NCI-H748 treated with DMSO at 0.1 percent for 48 hours (cell line): ENCODE data around the gene CCSAP.
A peak's percentile ranks its signal among the peaks of the same experiment; 100 is the strongest.
"Not testable (repeated sequence)": the region's sequence is repeated elsewhere in the genome, so short reads cannot be mapped to it uniquely, and the experiment has no call there.

Experiments
- DNase-seq: peaks from one replicate; lab custom pipeline; 2025; lab: John Stamatoyannopoulos, UW

CCSAP gene

GRCh38 chr1:229364207-229365065 lies 21.6 kb upstream of the CCSAP start:
- no peak for DNase-seq

GRCh38 chr1:229363723-229364122 lies 20.9 kb upstream of the CCSAP start:
- no peak for DNase-seq

- DNase-seq = no peak
These were observed 17.6 kb upstream of the CCSAP start for GRCh38 chr1:229360420-229360819.

- no peak for DNase-seq
These were observed 12.8 kb upstream of the CCSAP start for GRCh38 chr1:229355661-229356060.

- DNase-seq = no peak
These were observed 11.4 kb upstream of the CCSAP start for GRCh38 chr1:229354226-229354625.

- no peak for DNase-seq
These were observed 10.1 kb upstream of the CCSAP start for GRCh38 chr1:229352975-229353374.

DNA sequence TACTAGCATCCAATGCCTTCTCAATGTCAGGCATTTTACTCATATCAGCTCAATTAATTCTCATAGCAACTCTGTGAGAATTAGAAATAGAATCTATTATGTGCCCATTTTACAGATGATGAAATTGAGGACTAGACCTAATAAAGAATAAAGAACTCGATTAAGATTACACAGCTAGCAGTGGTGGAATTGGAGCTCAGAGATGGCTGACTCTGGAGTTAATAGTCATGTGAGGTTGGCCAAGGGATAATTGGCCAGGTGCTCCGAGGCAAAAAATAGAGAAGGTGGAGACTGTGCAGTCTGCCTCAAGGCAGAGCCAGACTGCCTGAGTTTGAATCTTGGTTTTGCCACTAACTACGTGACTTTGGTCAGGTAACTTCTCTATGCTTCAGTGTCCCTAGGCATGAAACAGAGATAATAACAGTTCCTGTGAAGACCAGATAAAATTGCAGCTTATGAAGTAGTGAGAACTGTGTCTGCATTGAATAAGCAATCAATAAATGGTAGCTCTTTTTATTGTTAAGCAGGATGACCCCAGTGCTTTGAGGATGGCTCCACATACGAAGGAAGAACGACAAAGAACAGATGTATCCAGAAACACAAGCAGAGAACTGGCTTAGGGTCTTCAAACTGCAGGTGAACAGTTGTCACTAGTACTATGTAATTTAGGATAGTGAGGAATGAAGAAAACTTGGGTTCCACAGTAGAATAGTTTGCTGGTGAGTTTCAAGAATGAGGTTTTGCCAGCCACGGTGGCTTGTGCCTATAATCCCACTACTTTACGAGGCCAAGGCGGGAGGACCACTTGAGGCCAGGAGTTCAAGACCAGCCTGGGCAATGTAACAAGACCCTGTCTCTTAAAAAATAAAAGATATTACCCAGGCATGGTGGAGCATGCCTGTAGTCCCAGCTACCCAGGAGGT lies 6.9 kb upstream of the CCSAP start:
- no peak for DNase-seq

DNA sequence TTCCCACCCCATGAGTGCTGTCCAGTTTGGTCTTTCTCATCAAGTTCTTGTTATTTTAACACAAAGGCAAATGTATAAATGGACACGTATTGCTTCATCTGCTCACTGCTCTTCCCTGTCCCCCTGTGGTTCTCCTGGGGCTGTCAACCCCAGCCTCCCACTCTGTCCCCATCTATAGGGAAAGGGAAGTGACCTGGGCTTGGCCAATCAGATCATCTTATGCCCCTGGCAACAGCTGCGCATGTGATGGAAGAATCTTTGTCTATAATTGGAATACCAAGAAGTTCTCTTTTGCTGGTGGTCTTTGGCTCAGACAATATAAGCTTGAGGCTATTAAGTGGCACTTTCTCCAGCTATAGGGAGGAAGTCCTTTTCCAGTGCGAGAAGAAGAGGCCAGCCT lies 4.7 kb upstream of the CCSAP start:
- DNase-seq = no peak

DNA sequence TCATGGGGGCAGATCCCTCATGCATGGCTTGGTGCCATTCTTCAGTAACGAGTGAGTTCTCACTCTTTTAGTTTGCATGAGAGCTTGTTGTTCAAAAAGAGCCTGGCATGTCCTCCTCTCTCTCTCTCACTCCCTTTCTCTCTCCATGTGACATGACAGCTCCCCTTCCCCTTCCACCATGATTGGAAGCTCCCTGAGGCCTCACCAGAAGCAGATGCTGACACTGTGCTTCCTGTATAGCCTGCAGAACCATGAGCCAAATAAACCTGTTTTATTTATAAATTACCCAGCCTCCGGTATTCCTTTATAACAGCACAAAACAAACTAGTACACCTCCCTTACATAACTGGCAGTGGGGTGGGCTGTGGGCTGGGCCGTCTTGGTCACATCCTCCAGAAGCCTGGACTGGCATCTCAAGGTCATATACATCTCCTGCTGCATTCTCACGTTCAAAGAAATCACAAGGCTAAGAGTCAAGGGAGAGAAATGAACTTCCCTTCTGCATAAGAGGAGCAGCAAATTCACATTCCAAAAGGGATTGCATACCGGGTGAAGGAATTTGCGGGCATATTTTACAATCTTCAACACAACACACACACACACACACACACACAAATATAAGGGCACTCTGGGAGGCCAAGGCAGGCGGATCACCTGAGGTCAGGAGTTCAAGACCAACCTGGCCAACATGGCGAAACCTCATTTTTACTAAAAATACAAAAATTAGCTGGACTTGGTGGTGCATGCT lies 2.3 kb upstream of the CCSAP start:
- DNase-seq = no peak

DNA sequence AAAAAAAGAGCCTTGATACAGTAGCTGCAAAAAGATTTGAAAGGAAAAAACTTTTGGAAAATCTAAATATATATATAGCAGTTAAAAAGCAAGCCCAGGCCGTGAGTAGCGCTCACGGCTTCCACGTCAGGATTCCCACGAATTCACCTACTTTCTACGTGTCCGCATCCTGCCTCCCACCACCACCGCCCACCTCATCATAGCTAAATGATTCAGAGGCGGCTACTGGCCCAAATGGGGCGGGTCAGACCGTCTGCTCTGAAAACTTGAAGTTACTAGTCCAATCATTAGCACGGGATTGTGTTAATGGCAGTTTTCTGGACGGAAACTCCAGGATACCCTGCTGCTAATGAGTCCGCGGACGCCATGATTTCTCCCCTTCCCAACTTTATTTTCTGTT lies 1.3 kb upstream of the CCSAP start:
- DNase-seq = no peak

GRCh38 chr1:229341774-229342655 lies 832 bp downstream of the CCSAP start:
- peak; percentile 57 for DNase-seq

DNA sequence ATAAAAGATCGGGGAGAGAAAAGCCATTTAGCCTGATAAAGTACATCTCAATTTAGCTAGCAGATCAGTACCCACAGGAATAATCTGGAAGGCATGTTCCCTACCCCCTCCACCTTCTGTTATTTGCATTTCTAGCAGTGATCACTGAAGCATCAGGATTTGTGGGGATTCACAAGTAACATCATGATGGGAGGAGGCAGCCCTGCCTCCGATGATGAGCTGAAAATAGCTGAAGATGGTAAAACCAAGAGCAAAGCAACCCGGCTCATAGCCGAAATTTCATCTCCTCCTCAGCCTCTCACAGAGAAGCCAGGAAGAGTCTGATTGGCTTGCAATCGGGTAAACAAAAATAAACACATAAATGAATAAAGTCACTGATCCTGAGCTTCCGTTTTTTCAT lies 2.4 kb downstream of the CCSAP start:
- no peak for DNase-seq

- no peak for DNase-seq
These were observed 3.3 kb downstream of the CCSAP start for GRCh38 chr1:229339520-229339919.

- DNase-seq = no peak
These were observed 3.8 kb downstream of the CCSAP start for GRCh38 chr1:229339086-229339485.

DNA sequence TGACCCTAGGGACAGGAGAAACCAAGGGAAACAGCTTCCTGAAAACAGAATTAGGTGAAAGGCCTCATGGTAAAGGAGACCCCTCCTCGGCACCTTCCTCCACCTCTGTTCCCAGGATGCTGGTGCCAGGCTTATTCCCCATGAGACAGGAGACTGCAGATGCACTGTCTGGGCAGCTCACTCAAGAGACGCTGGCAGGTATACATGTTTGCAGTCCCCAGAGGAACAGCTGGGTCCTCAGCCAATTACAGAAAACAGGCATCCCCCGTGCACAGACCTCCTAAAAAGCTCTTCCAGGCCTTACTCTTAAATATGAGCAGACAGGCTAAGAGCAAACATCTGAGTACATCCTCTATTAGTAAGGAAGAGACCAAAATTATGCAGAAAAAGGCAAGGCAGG lies 6.5 kb downstream of the CCSAP start:
- no peak for DNase-seq

DNA sequence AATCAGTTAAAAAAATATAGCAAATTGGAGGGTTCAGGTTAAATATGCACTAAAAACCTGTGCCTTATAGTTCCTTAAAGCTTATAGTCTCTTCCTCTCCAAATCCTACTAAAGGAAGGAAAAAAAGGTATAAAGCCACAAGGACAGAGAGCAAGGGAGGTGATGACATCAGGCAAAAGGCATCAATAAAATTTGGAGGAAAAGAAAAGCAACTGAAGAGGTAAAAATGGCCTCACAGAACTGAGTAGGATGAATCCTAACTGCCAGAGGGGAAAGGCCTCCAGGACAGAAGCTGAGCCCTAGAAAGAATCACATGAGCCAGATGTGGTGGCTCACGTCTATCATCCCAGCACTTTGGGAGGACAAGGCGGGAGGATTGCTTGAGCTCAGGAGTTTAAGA lies 8.1 kb downstream of the CCSAP start:
- DNase-seq = no peak

GRCh38 chr1:229334269-229334668 lies 8.6 kb downstream of the CCSAP start:
- DNase-seq = no peak

GRCh38 chr1:229328598-229329362 lies 14.1 kb downstream of the CCSAP start:
- DNase-seq = no peak

DNA sequence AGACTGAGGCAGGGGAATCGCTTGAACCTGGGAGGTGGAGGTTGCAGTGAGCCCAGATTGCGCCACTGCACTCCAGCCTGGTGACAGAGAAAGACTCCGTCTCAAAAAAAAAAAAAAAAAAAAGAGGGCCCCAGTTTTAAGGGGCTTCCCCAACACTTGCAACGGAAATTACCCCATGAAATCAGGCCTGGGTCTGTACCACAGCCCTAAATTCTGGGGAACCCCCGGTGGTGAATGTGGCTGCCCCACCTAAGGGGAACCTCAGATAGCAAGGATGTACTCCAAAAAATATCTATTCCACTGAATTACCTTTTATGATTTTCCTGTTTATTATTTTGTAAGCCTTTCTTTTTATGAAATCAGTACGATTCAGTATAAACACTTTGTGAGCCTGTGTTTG lies 15.1 kb downstream of the CCSAP start:
- not testable (repeated sequence) for DNase-seq

DNA sequence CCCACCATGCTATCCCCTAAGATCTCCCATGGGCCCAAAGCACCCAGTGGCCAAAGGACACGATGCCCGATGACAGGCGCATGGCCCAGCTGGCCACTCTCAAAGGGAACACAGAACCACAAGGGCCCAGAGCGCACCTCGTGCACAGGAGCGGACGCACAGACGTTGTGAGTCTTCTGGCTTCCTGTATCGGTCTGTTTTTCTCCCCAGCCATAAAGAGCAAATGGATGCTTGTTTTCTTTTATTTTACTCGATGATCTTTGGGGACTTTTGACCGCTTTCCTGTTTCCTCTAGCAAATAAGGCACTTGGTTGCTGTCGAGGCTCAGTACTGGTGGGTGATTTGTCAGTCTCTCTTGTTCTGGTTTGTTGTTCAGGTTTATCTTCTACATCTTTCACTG lies 16.2 kb downstream of the CCSAP start:
- DNase-seq = no peak
